Measurements from ENCODE around the gene TMEM218. TPM values are rescaled to one million over a fixed set of nuclear protein-coding genes. Genes with fewer than 3 reads are reported as not detected.

TMEM218 gene
- total and polyA plus RNA-seq, 2 of the 8 experiments (the other 6 are each of a cell fraction or from before 2014, with no cell fraction given): 17.0 to 33.5 TPM

DNA sequence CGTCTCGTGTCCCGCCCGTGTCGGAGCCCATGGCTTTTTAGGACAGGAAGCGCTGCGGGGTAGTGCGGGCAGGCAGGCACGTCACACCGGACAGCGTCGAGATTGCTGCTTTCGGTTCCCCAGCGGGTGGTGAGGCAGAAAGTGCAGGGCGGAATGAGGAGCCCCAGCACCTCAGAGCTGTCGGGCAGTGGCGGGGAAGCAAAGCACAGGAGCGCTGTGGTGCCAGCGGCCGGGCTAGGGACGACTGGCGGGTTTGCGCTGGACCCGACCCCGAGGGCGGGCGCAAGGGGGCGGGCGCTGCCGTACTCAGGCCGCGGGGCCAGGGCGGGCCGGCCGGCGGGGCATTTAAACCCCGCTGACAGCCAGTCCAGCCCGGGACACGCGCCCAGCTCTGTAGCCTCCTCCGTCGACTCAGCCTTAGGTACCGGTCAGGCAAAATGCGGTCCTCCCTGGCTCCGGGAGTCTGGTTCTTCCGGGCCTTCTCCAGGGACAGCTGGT, 48.4 kb downstream of the TMEM218 start, which contains the start of gene SLC37A2 (continued):
- TF ChIP-seq KDM1A (IDR thresholded peaks at IDR 0.05; ENCODE audit: borderline replicate concordance, low read length): no peak
- peak in 2 of 3 experiments; percentile 19 to 22; a peak in 2 of 4 replicates for TF ChIP-seq CTCF (IDR thresholded peaks at IDR 0.05; ENCODE audit: control extremely low read depth in 1 of 3, insufficient read depth in 1 of 3, low read depth in 1 of 3, low read length in 3 of 3)
- TF ChIP-seq MAX (IDR thresholded peaks at IDR 0.05): no peak
- TF ChIP-seq JUND (IDR thresholded peaks at IDR 0.05; ENCODE audit: low read length): no peak
- no peak for TF ChIP-seq ATF2 (IDR thresholded peaks at IDR 0.05; ENCODE audit: low read length)
- no peak for TF ChIP-seq SIRT6 (IDR thresholded peaks at IDR 0.05; ENCODE audit: low read length)
- no peak for TF ChIP-seq PHF8 (conservative IDR thresholded peaks at IDR 0.05; ENCODE audit: low read depth, low read length)
